GM23248 (cell line): Measurements from ENCODE around the gene PHACTR4. TPM values are rescaled to one million over a fixed set of nuclear protein-coding genes. Genes with fewer than 3 reads are reported as not detected.

Source experiments
- DNase-seq: peaks from one replicate; pipeline ENCODE4 v3.0.0-alpha.2; 2015
- H2AFZ ChIP-seq: fragments of 200-600 bp; sonication (generic); 2 replicates; pipeline ENCODE4 v1.6.1; 2016; ENCODE audit warnings: antibody characterized with exemption
- H3F3A ChIP-seq: fragments of 200-600 bp; sonication (generic); 2 replicates; pipeline ENCODE4 v1.6.1; 2016; ENCODE audit warnings: mild to moderate bottlenecking, antibody characterized with exemption, mixed run types; ENCODE audit not compliant: insufficient read depth
- H3K27ac ChIP-seq: fragments of 200-600 bp; sonication (generic); 2 replicates; pipeline ENCODE4 v1.5.1; 2016; ENCODE audit warnings: mild to moderate bottlenecking
- H3K27me3 ChIP-seq: fragments of 200-600 bp; sonication (generic); replicated peaks from 2 replicates; pipeline ENCODE4 v1.6.1; 2016; ENCODE audit warnings: mild to moderate bottlenecking; ENCODE audit not compliant: insufficient read depth
- H3K36me3 ChIP-seq: fragments of 200-600 bp; sonication (generic); 2 replicates; pipeline ENCODE4 v1.6.1; 2016; ENCODE audit warnings: low read depth, mild to moderate bottlenecking
- H3K4me1 ChIP-seq: fragments of 200-600 bp; sonication (generic); 2 replicates; pipeline ENCODE4 v1.6.1; 2016; ENCODE audit warnings: mild to moderate bottlenecking; ENCODE audit not compliant: insufficient read depth
- H3K4me2 ChIP-seq: fragments of 200-600 bp; sonication (generic); one replicate; pipeline ENCODE4 v1.6.1; 2016; ENCODE audit warnings: mild to moderate bottlenecking; ENCODE audit not compliant: unreplicated experiment
- H3K4me3 ChIP-seq: fragments of 200-600 bp; sonication (generic); 2 replicates; pipeline ENCODE4 v1.5.1; 2016; ENCODE audit warnings: mild to moderate bottlenecking
- H3K79me2 ChIP-seq: fragments of 200-600 bp; sonication (generic); 2 replicates; pipeline ENCODE4 v1.6.1; 2016; ENCODE audit warnings: mild to moderate bottlenecking; ENCODE audit not compliant: insufficient read depth
- H3K9ac ChIP-seq: fragments of 200-600 bp; sonication (generic); 2 replicates; pipeline ENCODE4 v1.6.1; 2016; ENCODE audit warnings: mild to moderate bottlenecking
- H3K9me2 ChIP-seq: fragments of 200-600 bp; sonication (generic); 2 replicates; pipeline ENCODE4 v1.6.1; 2016; ENCODE audit warnings: mixed run types, mild to moderate bottlenecking, moderate library complexity; ENCODE audit not compliant: insufficient read depth
- H3K9me3 ChIP-seq: fragments of 200-600 bp; sonication (generic); one replicate; pipeline ENCODE4 v1.6.1; 2017; ENCODE audit warnings: low read depth
- H4K20me1 ChIP-seq: fragments of 200-600 bp; sonication (generic); 2 replicates; pipeline ENCODE4 v1.6.0; 2016; ENCODE audit not compliant: insufficient read depth
- EZH2 ChIP-seq: fragments of 200-600 bp; sonication (generic); IDR thresholded peaks from 2 replicates; pipeline ENCODE4 v1.6.1; 2018; ENCODE audit warnings: antibody characterized with exemption, mild to moderate bottlenecking; ENCODE audit not compliant: insufficient read depth, poor library complexity, severe bottlenecking
- EZH2phosphoT487 ChIP-seq: fragments of 200-600 bp; sonication (generic); IDR thresholded peaks from 2 replicates; pipeline ENCODE4 v1.6.1; 2018; ENCODE audit warnings: antibody characterized with exemption, moderate library complexity, mild to moderate bottlenecking, low read depth; ENCODE audit not compliant: insufficient read depth
- WGBS, 2 experiments: methylation state at CpG; one replicate each; pipeline ENCODE4 v1.1.6; 2015 to 2017; ENCODE audit warnings: low lambda C conversion rate in 2 of 2, low coverage in 1 of 2; ENCODE audit errors: missing lambda C conversion rate in 2 of 2; 5-methylcytosine and 5-hydroxymethylcytosine counted together
- in situ Hi-C: fragments of 300-500 bp; cut with MboI; formaldehyde crosslinking; loops from 2 replicates; pipeline ENCODE4 v1.15.0; 2020
- polyA plus RNA-seq: library from polyadenylated mRNA; unstranded; fragments of >200 nt; fragmentation: Nextera tagmentation; extraction: Ambion mirVana; gene quantifications from 2 replicates; pipeline ENCODE4 v1.2.1, GENCODE V29; 2016
- total RNA-seq: library from RNA; depleted of rRNA; stranded (reverse); fragments of >200 nt; shearing (Covaris generic); gene quantifications from 2 replicates; pipeline ENCODE4 v1.2.3, GENCODE V29; 2014

The PHACTR4 gene
- total and polyA plus RNA-seq, 2 experiments from 2014 or later, result 5.2 to 14.3 TPM

DNA sequence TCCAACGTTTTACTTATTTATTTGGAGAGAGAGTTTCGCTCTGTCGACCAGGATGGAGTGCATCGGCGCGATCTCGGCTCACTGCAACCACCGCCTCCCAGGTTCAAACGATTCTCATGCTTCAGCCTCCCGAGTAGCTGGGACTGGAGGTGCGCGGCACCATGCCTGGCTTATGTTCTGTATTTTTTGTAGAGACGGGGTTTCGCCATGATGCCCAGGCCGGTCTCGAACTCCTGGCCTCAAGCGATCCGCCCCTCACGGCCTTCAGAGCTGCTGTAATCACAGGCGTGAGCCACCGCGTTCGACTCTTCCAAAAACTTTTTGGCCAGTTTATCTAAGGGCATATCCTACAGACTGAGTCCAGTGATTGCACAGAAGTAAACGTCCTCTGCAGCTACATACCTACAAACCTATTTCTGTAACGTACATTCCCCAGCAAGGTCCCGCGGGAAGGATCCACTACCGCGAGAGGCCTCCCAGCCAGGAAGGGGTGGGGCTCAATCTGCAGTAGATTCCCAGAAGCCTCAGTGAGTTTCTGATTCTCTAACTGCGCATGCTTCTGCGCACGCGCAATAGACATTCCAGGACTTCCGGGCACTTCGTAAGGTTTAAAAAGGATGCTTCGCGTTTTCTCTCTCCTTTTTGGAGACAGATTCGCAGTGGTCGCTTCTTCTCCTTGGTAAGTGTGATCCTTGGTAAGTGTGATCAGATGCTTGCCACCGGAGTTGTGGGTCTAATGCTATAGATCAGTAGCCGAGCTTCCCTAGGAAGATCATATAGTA is 136.1 kb downstream of the PHACTR4 start, which contains the start of gene RCC1:
Gene RCC1 (plus strand): TSS at position 638 of the 782 bp plus-strand sequence. CDS start 23,824 bp downstream, outside the sequence.
- TF ChIP-seq EZH2 (no peak), EZH2phosphoT487 (no peak)

DNA sequence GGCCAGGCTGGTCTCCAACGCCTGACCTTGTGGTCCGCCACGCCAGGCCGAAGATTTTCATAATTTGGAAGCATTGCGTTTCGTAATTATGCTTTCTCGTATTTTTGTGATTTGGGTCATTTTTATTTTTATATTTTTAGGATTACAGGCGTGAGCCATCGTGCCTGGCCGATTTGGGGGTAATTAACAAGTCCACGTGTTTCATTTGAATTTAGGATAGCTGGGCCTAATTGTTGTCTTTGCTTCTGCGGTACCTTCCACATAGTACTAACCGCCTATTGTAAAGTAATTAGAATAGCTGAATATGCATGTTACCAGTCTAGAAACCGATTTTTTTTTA is 137.3 kb downstream of the PHACTR4 start:
- peaks cover 52% of the 10 kb centered on the region for H3K36me3 ChIP-seq
- H3K9ac ChIP-seq, result peak overlapping the region; percentile 100
- H3K27me3 ChIP-seq, result no peaks in the 10 kb centered on the region
- H3K4me3 ChIP-seq, result peak overlapping the region; percentile 100
- H3F3A ChIP-seq, result peaks cover 59% of the 10 kb centered on the region
- H3K27ac ChIP-seq, result peak overlapping the region; percentile 95
- TF ChIP-seq EZH2, result no peak
- no peak for TF ChIP-seq EZH2phosphoT487
- H2AFZ ChIP-seq, result no peak overlapping the region
- DNase-seq, result no peak
- H3K9me3 ChIP-seq, result no peaks in the 10 kb centered on the region
- peaks cover 12% of the 10 kb centered on the region; the same call in 1 of the 2 replicates for H4K20me1 ChIP-seq
- peaks cover 20% of the 10 kb centered on the region for H3K4me1 ChIP-seq
- H3K4me2 ChIP-seq, result peak overlapping the region; percentile 99
- peaks cover 57% of the 10 kb centered on the region for H3K79me2 ChIP-seq
- 1 to 2% methylated on average over 14 of the region's 14 CpGs for WGBS, 2 experiments
- in situ Hi-C loops, result no loop called here
- no peaks in the 10 kb centered on the region for H3K9me2 ChIP-seq

More for the DNA sequence above, 136.1 kb downstream of the PHACTR4 start, which contains the start of gene RCC1:
- Histone ChIP-seq H4K20me1 (peaks cover 12% of the 10 kb centered on the region; the same call in 1 of the 2 replicates), H3K9me2 (no peaks in the 10 kb centered on the region), H3K9me3 (no peaks in the 10 kb centered on the region), H3K36me3 (peaks cover 43% of the 10 kb centered on the region), H3K9ac (peak within 1 kb of the TSS; percentile 100), H3K79me2 (peaks cover 57% of the 10 kb centered on the region), H3K27me3 (no peaks in the 10 kb centered on the region), H2AFZ (peak within 1 kb of the TSS; percentile 96), H3K4me1 (peaks cover 20% of the 10 kb centered on the region), H3K27ac (peak within 1 kb of the TSS; percentile 95), H3F3A (peaks cover 53% of the 10 kb centered on the region), H3K4me2 (peak within 1 kb of the TSS; percentile 99), H3K4me3 (peak within 1 kb of the TSS; percentile 100)
- in situ Hi-C loops, result no loop called here
- 1 to 2% methylated on average over 41 of the region's 41 CpGs for WGBS, 2 experiments
- DNase-seq, result peak; percentile 99

DNA sequence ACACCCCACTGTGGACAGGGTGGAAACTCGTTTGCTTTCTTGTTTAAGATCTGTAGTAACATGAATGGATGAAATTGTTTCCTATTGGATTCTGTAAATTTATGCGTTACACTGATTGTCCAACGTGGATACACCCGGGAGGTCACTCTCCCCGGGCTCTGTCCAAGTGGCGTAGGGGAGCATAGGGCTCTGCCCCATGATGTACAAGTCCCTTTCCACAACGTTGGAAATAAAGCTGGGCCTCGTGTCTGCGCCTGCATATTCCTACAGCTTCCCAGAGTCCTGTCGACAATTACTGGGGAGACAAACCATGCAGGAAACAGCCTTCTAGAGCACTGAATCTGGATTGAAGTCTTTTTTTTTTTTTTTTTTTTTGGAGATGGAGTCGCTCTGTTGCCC is 137.7 kb downstream of the PHACTR4 start:
- Histone ChIP-seq H2AFZ (no peak overlapping the region), H3K27ac (peak overlapping the region; percentile 95), H3K4me1 (peaks cover 20% of the 10 kb centered on the region), H3K79me2 (peaks cover 57% of the 10 kb centered on the region), H4K20me1 (peaks cover 12% of the 10 kb centered on the region; the same call in 1 of the 2 replicates), H3K27me3 (no peaks in the 10 kb centered on the region), H3K9me2 (no peaks in the 10 kb centered on the region), H3K4me2 (peak overlapping the region; percentile 99), H3K9ac (peak overlapping the region; percentile 100), H3K9me3 (no peaks in the 10 kb centered on the region), H3K36me3 (peaks cover 52% of the 10 kb centered on the region), H3F3A (peaks cover 63% of the 10 kb centered on the region), H3K4me3 (peak overlapping the region; percentile 100)
- peak; percentile 38 for DNase-seq
- 0 to 1% methylated on average over 11 of the region's 11 CpGs for WGBS, 2 experiments
- in situ Hi-C loops, result no loop called here
- TF ChIP-seq EZH2, result no peak

DNA sequence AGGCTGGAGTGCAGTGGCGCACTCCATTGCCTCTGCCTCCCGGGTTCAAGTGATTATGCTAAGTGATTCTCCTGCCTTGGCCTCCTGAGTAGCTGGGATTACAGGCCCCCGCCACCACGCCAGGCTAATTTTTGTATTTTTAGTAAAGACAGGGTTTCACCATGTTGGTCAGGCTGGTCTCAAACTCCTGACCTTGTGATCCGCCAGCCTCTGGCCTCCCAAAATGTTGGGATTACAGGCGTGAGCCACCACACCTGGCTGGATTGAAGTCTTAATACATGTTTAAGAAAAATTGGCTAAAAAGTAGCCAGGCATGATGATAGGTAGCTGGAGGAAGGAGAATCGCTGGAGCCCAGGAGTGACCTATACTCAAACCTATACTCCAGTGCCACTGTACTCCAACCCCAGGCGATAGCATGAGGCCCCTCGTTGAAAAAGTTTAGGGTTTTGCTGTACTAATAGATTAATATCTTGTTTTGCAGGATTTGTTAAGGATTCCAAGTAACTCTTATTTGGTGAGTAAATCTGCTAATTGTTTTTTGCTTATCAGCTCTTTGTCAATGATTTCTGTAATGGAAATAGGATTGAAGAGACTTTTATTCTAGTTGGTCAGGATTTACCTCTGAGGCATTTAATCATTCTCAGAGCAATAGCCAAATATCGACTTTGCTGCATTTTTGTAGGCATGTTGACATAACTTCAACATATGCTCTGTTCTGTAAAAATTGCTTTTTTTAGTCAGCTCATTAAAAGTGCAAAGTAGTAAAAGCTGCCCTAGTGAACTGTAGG is 138.3 kb downstream of the PHACTR4 start:
- Histone ChIP-seq H3K9me3 (no peaks in the 10 kb centered on the region), H3K4me2 (peak overlapping the region; percentile 99), H3K27me3 (no peaks in the 10 kb centered on the region), H3F3A (peaks cover 69% of the 10 kb centered on the region), H3K4me3 (peak overlapping the region; percentile 100), H3K79me2 (peaks cover 57% of the 10 kb centered on the region), H3K9me2 (no peaks in the 10 kb centered on the region), H3K27ac (peak overlapping the region; percentile 95), H2AFZ (no peak overlapping the region), H4K20me1 (peaks cover 12% of the 10 kb centered on the region; the same call in 1 of the 2 replicates), H3K36me3 (peaks cover 55% of the 10 kb centered on the region), H3K4me1 (peaks cover 20% of the 10 kb centered on the region), H3K9ac (peak overlapping the region; percentile 100)
- in situ Hi-C loops, result no loop called here
- TF ChIP-seq EZH2phosphoT487 (no peak), EZH2 (no peak)
- DNase-seq, result peak; percentile 27
- WGBS, 2 experiments, result 18 to 19% methylated on average over 10 of the region's 10 CpGs
